ENCODE data around the gene SNX25. TPM values are rescaled to one million over a fixed set of nuclear protein-coding genes. Genes with fewer than 3 reads are reported as not detected.

Gene SNX25
- total and polyA plus RNA-seq, 2 of the 13 experiments (the other 11 are each of a cell fraction or from before 2014, with no cell fraction given): 23.4 to 23.5 TPM

DNA sequence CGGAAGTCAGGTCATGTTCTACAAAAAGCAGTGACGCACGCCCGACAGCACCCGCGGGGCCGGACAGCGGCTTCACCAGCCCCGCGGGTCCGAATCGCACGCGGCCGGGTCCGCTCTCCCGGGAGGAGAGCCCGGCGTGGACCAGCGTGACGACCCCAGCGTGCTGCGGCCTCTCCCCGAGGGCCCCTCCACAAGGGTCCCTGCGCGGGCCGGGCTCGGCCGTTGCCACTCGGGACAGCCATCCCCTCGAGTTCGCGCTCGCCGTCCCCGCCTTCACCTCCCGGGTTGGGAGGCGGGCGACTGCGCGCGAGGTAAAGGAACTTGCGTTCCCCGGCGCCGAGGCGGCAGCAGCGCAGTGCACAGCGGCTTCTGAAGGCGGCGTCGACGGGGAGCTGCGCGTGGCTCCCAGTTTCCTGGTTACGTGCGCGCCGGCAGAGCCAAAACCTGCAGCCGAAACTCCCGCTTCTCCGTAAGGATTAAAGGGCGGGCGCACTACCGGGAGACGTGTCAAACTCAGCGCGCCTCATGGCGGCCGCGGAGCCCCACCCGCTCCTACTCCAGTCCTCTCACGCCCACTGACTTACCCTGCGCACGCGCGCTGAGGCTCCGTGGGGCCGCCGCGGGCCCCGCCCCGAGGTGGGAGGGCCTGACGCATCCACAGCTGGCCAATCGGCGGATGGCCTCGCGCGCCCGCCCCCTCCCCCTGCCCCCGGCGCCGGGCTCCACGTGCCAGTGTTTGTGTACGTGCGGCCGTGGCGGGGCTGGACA lies 186.7 kb downstream of the SNX25 start (continued):
- TF ChIP-seq, protein P1, sequence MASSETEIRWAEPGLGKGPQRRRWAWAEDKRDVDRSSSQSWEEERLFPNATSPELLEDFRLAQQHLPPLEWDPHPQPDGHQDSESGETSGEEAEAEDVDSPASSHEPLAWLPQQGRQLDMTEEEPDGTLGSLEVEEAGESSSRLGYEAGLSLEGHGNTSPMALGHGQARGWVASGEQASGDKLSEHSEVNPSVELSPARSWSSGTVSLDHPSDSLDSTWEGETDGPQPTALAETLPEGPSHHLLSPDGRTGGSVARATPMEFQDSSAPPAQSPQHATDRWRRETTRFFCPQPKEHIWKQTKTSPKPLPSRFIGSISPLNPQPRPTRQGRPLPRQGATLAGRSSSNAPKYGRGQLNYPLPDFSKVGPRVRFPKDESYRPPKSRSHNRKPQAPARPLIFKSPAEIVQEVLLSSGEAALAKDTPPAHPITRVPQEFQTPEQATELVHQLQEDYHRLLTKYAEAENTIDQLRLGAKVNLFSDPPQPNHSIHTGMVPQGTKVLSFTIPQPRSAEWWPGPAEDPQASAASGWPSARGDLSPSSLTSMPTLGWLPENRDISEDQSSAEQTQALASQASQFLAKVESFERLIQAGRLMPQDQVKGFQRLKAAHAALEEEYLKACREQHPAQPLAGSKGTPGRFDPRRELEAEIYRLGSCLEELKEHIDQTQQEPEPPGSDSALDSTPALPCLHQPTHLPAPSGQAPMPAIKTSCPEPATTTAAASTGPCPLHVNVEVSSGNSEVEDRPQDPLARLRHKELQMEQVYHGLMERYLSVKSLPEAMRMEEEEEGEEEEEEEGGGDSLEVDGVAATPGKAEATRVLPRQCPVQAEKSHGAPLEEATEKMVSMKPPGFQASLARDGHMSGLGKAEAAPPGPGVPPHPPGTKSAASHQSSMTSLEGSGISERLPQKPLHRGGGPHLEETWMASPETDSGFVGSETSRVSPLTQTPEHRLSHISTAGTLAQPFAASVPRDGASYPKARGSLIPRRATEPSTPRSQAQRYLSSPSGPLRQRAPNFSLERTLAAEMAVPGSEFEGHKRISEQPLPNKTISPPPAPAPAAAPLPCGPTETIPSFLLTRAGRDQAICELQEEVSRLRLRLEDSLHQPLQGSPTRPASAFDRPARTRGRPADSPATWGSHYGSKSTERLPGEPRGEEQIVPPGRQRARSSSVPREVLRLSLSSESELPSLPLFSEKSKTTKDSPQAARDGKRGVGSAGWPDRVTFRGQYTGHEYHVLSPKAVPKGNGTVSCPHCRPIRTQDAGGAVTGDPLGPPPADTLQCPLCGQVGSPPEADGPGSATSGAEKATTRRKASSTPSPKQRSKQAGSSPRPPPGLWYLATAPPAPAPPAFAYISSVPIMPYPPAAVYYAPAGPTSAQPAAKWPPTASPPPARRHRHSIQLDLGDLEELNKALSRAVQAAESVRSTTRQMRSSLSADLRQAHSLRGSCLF (CRISPR knock-in tag; IDR thresholded peaks at IDR 0.05; ENCODE audit: borderline replicate concordance): peak; percentile 85
- TF ChIP-seq, protein P2, sequence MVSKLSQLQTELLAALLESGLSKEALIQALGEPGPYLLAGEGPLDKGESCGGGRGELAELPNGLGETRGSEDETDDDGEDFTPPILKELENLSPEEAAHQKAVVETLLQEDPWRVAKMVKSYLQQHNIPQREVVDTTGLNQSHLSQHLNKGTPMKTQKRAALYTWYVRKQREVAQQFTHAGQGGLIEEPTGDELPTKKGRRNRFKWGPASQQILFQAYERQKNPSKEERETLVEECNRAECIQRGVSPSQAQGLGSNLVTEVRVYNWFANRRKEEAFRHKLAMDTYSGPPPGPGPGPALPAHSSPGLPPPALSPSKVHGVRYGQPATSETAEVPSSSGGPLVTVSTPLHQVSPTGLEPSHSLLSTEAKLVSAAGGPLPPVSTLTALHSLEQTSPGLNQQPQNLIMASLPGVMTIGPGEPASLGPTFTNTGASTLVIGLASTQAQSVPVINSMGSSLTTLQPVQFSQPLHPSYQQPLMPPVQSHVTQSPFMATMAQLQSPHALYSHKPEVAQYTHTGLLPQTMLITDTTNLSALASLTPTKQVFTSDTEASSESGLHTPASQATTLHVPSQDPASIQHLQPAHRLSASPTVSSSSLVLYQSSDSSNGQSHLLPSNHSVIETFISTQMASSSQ (IDR thresholded peaks at IDR 0.05; ENCODE audit: low read depth): no peak
- TF ChIP-seq, protein P2 (CRISPR knock-in tag; IDR thresholded peaks at IDR 0.05; ENCODE audit: borderline replicate concordance): peak; percentile 49
- TF ChIP-seq, protein P3, sequence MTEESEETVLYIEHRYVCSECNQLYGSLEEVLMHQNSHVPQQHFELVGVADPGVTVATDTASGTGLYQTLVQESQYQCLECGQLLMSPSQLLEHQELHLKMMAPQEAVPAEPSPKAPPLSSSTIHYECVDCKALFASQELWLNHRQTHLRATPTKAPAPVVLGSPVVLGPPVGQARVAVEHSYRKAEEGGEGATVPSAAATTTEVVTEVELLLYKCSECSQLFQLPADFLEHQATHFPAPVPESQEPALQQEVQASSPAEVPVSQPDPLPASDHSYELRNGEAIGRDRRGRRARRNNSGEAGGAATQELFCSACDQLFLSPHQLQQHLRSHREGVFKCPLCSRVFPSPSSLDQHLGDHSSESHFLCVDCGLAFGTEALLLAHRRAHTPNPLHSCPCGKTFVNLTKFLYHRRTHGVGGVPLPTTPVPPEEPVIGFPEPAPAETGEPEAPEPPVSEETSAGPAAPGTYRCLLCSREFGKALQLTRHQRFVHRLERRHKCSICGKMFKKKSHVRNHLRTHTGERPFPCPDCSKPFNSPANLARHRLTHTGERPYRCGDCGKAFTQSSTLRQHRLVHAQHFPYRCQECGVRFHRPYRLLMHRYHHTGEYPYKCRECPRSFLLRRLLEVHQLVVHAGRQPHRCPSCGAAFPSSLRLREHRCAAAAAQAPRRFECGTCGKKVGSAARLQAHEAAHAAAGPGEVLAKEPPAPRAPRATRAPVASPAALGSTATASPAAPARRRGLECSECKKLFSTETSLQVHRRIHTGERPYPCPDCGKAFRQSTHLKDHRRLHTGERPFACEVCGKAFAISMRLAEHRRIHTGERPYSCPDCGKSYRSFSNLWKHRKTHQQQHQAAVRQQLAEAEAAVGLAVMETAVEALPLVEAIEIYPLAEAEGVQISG (CRISPR knock-in tag; IDR thresholded peaks at IDR 0.05): peak; percentile 87
- TF ChIP-seq, protein P4, sequence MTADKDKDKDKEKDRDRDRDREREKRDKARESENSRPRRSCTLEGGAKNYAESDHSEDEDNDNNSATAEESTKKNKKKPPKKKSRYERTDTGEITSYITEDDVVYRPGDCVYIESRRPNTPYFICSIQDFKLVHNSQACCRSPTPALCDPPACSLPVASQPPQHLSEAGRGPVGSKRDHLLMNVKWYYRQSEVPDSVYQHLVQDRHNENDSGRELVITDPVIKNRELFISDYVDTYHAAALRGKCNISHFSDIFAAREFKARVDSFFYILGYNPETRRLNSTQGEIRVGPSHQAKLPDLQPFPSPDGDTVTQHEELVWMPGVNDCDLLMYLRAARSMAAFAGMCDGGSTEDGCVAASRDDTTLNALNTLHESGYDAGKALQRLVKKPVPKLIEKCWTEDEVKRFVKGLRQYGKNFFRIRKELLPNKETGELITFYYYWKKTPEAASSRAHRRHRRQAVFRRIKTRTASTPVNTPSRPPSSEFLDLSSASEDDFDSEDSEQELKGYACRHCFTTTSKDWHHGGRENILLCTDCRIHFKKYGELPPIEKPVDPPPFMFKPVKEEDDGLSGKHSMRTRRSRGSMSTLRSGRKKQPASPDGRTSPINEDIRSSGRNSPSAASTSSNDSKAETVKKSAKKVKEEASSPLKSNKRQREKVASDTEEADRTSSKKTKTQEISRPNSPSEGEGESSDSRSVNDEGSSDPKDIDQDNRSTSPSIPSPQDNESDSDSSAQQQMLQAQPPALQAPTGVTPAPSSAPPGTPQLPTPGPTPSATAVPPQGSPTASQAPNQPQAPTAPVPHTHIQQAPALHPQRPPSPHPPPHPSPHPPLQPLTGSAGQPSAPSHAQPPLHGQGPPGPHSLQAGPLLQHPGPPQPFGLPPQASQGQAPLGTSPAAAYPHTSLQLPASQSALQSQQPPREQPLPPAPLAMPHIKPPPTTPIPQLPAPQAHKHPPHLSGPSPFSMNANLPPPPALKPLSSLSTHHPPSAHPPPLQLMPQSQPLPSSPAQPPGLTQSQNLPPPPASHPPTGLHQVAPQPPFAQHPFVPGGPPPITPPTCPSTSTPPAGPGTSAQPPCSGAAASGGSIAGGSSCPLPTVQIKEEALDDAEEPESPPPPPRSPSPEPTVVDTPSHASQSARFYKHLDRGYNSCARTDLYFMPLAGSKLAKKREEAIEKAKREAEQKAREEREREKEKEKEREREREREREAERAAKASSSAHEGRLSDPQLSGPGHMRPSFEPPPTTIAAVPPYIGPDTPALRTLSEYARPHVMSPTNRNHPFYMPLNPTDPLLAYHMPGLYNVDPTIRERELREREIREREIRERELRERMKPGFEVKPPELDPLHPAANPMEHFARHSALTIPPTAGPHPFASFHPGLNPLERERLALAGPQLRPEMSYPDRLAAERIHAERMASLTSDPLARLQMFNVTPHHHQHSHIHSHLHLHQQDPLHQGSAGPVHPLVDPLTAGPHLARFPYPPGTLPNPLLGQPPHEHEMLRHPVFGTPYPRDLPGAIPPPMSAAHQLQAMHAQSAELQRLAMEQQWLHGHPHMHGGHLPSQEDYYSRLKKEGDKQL (CRISPR knock-in tag; IDR thresholded peaks at IDR 0.05; ENCODE audit: low read depth): no peak; the same call in 1 of the 2 replicates
- TF ChIP-seq ZNF33B (CRISPR knock-in tag; IDR thresholded peaks at IDR 0.05) (peak; percentile 86; the same call in 1 of the 2 replicates), SIN3A (IDR thresholded peaks at IDR 0.05; ENCODE audit: borderline replicate concordance, low read depth, low read length) (no peak; the same call in 1 of the 2 replicates), ZNF850 (CRISPR knock-in tag; conservative IDR thresholded peaks at IDR 0.05) (no peak), NCOR1 (IDR thresholded peaks at IDR 0.05; ENCODE audit: borderline replicate concordance, low read length) (peak; percentile 32; the same call in 1 of the 2 replicates)
